Fibroblast of skin of back (primary cell): ENCODE measurements around the gene DDX10.
A peak's percentile ranks its signal among the peaks of the same experiment; 100 is the strongest.
"Not testable (repeated sequence)": the region's sequence is repeated elsewhere in the genome, so short reads cannot be mapped to it uniquely, and the experiment has no call there.

Experiments
- DNase-seq: peaks from one replicate; pipeline ENCODE4 v3.0.0-alpha.2; 2013

Gene DDX10

DNA sequence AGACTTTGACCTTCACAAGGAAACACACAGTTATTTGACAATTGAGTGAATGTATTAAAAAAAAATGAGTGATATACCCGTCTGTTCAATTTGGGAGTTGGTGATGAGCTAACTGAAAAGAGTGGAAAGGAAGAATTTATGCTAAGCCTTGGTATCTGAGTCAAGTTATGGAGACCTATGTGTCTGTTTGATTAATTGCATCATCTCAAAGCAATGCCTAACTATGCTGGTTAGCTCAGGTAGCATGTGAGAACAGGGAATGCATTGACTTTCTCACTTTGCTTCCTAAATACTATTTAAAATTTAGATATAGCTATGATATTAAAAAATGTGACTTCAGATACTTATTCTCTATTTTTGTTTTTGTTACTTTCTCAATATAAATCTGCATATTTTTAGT, 110.5 kb downstream of the DDX10 start:
- no peak for DNase-seq

DNA sequence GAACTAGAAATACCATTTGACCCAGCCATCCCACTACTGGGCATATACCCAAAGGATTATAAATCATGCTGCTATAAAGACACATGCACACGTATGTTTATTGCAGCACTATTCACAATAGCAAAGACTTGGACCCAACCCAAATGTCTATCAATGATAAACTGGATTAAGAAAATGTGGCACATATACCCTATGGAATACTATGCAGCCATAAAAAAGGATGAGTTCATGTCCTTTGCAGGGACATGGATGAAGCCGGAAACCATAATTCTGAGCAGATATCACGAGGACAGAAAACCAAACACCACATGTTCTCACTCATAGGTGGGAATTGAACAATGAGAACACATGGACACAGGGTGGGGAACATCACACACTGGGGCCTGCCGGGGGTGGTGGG, 114.3 kb downstream of the DDX10 start:
- not testable (repeated sequence) for DNase-seq

DNA sequence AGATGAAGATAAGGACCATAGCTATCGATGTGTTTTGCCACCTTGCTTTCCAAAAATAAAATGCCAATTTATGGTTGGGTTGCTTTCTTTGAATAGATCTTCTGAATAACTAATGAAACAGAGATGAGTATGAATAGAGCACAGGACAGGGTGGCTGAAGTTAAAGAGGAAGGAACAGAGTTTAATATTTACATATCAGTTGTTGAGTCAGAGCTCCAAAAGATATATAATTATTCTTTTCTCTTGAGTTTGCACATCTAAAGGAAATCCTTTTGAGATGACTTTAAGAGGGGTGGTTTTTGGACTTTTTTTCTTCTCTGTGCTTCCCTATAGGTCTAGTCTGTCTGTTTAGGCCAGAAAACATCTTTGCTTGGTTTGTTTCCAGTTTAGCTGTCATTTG, 115.2 kb downstream of the DDX10 start:
- DNase-seq = peak; percentile 9

DNA sequence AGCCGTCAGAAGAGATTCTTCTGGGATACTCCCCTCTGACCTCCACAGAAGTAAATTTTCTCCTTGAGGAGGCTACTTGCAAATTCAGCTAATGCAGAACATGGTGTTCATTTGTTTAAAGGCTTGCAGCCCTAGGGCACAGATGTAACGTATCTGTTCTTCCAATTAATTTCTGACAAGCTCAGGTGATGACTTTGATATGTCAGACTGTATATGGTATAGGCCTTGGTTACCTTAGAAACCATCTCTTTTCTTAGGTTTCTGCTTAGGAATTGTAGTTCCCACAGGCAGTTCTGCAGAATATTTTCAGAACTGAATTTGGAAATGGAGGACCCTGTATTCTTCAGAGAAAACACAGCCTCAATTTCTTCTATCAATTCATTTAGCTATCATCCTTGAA, 117.1 kb downstream of the DDX10 start:
- DNase-seq = no peak

DNA sequence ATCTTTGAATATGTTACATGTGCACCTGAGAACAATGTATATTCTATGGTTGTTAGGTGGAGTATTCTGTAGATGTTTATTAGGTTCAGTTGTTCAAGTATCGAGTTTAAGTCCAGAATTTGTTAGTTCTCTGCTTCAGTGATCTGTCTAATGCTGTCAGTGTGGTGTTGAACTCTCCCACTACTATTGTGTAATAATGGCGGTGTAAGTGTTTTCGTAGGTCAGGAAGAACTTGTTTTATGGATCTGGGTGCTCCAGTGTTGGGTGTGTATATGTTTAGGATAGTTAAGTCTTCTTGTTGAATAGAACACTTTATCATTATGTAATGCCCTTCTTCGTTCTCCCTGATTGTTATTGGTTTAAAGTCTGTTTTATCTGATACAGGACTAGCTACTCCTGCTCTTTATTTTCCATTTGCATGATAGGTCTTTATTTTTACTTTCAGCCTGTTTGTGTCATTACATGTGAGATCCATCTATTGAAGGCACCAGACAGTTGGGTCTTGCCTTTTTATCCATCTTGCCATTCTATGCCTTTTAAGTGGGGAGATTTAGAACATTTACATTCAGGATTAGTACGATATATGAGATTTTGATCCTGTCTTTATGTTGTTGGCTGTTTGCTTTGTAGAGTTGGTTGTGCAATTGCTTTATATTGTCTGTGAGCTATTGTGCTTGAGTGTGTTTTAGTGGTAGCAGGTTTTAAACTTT, 121.6 kb downstream of the DDX10 start:
- no peak for DNase-seq

DNA sequence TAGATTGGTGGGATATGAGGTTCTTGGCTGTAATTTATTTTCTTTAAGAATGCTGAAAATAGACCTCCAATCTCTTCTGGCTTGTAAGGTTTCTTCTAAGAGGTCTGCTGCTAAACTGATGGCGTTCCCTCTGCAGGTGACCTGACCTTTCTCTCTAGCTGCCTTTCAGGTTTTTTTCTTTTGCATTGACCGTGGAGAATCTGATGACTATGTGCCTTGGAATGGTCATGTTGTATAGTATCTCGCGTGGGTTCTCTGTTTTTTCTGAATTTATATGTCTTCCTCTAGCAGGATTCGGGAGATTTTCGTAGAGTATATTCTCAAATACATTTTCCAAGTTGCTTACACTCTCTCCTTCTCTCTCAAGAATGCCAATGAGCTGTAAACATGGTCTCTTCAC, 122.2 kb downstream of the DDX10 start:
- no peak for DNase-seq

DNA sequence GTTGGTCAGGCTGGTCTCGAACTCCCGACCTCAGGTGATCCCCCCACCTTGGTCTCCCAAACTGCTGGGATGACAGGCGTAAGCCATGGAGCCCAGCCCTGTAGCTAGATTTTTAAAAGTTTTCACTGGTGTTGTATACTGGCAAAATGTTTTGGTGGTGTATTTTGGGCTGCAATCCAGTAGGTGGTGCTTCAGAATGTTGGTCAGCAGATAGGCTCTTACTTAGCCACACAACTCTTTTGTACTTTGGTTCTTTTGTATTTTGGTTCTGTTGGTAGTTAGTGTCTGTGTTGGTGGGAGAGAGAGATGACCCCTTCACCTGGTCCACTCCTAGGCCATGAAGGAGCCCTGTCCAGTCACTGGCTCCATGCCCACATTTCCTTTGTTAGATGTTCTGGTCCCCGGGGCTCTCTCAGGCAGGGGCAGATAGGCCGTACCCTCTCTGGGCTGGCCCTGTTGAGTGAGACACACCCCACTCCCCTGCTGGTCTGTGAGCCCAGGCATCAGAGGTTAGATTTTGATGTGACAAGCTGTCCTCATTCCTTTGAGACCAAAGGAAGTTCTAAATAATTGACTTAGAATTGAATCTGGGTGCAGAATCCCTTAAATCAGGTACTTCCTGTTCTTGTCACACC, 123.8 kb downstream of the DDX10 start:
- peak; percentile 40 for DNase-seq

DNA sequence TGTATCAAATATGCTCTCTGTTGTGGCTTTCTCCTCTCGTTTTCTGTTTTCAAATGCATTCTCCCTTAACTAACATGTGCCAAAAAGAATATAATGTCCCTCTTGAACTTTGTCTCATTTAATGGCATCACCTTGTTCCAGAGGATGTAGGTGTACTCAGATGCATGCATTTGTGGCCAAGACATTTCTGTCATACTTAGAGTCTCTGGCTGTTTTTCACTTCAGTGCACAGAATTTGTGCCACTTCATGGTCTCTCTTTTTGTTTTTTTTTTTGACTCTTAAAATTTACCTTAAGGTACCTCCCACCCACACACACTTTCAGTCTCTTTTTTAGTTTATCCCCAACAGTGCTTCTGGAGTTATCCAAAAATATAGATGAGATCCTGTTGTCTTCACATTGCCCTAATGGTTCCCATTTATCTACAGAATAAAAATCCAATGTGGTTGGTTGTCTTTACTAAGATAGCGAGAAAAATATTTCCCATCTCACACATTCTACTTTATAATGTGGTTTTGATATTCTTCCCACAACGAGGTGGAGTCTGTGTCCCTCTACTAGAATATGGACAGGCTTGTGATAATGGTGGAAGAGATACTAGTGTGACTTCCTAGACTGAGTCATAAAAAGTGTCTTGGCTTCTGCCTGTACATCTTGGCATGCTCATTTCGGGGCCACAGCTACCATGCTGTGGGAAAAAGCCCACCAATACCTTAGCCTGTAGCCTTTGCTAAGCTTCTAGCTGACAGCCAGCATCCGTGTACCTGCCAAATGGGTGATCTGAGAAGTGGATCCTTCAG, 125.8 kb downstream of the DDX10 start:
- DNase-seq = no peak

DNA sequence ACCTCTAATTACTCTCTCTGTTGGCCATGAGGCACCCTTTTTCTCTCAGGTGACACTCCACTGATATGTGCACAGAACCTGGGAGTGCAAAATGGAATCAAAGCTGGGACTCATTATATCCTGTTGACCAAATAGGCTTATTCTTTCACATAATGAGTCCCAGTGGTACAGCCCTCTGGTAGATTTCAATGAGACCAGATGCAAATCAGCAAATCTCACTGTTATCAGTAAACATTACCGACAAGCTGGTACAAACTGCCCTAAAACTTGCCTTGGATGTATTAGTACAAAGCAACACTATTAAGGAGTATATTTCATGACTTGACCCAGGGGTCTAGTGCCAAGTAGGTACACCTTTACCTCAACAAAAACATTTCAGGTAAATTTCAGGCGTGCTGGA, 128.3 kb downstream of the DDX10 start:
- no peak for DNase-seq

DNA sequence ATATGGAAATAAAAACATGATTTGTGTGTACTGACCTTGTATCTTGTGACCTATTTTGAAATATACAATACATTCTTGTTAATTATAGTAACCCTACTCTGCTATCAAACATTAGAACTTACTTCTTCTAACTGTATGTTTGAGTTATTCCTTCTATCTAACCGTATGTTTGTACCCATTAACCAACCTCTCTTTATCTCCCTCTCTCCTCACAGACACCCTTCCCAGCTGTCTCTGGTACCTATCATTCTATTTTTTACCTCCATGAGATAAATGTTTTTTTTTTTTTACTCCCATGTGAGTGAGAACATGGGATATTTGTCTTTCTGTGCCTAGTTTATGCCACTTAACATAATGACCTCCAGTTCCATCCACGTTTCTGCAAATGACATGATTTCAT, 128.7 kb downstream of the DDX10 start:
- DNase-seq = no peak

DNA sequence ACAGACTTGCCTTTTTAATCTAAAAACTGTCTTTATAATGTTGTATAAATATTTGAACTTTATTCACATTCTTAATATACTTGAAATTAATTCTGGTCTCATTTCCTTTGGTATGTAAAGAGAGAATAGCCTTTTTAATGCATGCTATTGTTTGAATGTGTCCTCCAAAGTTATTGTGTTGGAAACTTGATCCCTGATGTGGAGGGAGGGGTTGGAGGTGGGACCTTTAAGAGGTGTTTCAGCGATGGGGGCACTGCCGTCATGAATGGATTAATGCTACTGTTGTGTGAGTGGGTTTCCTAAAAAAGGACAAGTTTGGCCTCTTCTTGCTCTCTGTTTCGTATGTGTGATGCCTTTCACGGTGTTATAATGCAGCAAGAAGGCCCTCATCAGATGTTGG, 131.7 kb downstream of the DDX10 start:
- DNase-seq = no peak

DNA sequence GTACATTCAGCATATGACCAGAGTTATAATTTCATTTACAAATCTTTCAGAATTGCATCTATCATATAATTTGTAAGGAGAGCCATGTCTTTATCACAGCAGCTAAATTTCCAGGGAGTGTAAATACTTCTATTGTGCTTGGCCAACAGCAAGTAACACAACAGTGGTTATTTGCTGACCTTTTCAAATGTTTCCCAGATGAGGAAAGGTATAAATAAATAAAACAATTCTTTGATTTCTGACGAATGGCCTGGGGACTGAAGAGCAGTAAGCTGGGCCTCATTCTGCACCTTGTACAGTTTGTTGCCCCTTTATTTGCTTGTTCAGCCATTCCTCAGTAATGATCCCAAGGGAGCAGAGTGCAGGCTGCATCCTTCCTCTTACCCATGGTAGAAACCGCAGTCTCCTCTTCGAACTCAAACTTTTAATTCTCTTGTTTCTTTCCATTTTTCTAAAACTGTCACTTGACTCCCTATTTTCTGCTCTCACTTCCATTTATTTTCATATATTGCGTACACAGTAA, 132.8 kb downstream of the DDX10 start:
- DNase-seq = no peak

DNA sequence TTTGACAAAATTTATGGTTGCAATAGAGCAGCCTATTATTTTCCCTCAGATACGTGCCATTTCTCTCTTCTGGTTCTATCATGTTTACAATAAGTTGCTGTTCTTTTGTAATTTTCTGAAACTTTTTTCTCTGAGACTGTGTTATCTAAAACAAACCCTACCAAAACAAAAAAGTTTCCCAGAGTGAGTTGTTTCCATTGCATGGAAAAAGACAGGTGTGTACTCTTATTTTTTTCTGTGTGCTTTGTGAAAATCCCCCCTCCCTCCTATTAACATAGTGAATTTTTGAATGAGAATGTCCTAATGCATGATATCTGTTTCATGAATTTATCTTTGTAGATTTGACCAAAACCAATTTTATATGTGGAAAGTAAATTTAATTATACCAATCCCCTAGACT, 137.6 kb downstream of the DDX10 start:
- no peak for DNase-seq

DNA sequence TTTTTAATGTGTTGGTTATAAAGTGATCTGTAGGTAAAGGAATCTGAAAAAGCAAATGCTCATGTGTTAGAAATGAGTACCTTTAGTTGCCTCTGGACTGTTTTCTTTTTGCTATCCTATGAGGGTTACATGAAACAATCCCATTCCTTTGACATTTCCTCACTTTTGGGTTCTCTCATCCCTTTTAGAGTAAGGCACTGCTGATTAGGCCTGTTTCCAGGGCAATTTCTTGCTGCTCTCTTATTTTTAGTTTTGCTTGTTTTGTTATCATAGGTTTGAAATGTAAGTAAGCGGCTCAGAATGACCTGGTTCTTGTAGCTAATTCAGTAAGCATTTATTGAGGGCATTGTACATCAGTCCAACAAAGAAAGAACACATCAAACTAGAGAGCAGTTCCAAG, 138.9 kb downstream of the DDX10 start:
- DNase-seq = peak; percentile 70

DNA sequence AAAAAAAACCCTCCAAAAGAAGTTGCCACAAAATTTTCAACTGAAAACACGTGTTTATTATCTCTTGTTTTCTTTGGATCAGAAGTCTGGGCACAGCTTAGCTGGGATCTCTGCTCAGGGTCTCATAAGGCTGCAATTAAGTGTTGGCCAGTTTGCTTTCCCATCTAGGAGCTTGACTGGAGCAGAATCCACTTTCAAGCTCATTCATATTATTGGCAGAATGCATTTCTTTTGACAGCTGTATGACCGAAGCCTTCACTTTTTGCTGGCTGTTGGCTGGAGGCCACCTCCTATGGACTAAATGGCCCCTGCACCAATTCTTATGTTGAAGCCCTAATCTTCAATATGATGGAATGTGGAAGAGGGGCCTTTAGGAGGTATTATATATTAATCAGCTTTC, 139.6 kb downstream of the DDX10 start:
- DNase-seq = no peak

DNA sequence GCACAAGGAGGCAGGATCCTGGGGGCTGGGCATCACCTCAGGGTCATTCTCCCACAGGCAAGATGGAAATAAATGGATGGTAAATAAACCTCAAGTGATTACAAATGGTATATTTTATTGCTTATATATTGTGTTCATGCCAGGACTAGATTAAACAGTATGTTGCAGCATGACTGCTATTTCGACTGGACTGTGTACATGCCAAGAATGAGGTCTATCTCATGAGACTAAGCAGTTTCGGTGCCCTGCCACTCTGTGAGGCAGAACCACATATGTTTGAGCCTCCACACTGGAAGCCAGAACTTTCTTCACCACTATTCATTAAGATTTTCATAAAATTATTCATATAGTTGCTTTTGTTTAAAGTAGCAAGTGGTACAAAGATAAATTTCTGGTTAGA, 140.2 kb downstream of the DDX10 start:
- no peak for DNase-seq

DNA sequence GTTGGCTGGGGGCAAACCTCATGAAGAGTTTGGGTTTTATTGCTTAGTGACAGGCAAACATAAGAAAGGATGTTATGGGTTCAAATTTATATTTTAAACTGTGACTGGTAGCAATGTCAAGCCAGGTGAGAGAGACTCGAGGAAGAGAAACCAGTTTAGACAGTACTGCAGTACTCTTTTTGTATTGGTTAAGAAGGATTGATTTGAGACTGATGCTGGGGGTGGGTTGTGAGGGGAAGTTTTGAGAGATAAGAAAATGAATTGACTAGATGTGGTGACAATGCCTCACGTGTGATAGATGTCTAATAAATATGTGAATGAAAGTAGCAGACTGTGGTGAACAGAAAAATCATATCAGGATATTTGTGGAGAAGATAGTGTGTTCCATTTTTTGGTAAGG, 142.4 kb downstream of the DDX10 start:
- DNase-seq = no peak

DNA sequence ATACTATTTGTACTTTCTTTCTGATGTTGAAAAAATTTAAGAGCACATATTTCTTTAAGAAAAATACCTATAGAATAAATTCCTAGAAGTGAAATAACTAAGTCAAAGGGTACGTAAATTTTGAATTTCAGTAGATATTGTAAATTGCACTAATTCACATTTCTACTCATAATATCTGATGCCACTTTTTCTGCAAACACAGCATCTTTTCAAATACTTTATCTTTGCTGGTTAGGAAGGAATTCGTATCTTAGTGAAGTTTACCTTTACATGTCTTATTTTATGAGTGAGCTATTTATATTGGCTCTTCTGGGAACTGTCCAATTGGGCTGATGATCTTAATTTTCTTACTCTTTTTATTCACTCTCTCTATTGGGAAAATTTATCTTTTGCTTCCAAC, 148.2 kb downstream of the DDX10 start:
- no peak for DNase-seq

DNA sequence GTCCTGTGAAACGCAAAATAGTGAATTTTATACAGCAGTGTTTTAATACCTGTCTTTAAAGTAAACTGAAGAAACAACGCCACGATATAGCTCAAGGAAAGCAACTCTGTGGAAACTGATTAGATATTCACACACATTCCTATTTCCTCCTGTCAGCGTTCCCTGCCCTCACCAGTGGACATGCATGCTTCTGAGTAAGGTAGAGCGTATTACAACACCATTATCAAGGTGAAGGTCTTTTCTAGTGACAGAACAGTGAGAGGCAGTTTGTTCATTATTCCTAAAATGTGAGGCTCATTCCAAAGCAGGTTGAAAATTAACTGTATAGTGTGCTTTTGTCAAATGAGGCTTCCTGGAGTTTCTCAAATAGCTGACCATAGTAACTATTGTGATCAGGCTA, 153.1 kb downstream of the DDX10 start:
- DNase-seq = no peak

DNA sequence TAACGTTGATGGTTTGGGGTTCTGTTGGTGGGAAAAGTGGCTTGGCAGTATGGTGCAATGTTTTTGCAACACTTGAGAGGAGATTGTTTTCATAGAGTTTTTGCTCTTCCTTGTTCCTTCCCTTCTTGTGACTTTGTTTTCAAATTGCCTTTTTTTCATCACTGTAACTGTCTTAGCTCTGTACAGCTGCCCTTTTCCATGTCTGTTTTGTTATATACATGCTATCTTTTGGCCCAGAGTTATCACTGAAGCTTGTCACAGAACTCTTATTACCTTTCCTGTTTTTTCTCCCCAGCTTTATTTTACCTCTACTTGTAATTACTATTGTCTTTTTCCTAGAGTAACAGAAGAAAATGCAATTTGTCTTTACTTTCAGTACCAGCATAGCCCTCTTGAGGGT, 154.1 kb downstream of the DDX10 start:
- DNase-seq = no peak

DNA sequence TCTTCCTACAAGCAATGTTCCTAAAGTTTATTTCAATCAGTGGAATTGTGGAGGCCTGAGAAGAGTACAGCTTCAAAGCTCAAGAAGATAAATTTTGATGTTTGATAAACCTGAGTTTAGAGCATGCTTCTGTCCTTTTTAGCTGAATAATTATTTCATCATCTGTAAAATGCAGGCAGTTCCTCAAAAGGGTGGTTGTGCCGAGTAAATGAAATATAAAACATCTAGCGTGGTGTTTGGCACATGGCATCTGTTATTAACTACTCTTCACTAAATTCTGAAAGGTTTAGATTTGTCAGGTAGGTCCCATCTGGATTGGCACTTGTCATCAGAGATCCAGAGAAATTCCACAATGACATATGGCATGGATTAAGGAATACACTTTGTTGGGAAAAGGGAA, 155.1 kb downstream of the DDX10 start:
- DNase-seq = no peak

DNA sequence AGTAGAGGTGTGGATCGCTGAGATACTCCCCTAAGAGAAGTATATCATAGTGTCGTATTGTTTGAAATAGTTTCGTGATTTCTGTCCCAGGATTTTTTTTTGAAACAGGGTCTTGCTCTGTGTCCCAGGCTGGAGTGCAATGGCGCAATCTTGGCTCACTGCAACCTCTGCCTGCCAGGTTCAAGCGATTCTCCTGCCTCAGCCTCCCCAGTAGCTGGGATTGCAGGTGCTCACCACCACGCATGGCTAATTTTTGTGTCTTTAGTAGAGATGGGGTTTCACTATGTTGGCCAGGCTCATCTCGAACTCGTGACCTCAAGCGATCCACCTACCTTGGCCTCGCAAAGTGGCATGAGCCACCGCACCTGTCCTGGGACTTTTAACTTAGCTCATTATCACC, 159.1 kb downstream of the DDX10 start:
- DNase-seq = not testable (repeated sequence)

DNA sequence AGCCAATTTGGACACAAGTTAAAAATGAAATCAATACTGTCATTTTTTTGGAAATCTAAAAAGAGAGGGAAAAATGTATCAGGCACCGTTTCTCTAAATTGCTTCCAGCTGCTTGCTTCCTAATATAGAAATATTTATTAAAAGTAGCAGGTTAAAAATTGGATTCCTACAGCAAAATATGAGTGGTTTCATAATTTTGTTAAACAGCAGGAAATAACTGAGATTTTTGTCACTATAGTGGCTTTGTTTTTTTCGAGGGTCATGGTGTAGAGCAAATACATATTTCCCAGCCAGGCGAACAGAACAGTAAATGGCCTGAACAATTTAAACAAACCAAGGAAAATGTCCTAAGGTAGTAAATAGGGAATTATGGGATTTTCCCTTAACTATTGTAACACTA, 159.7 kb downstream of the DDX10 start:
- DNase-seq = peak; percentile 46

DNA sequence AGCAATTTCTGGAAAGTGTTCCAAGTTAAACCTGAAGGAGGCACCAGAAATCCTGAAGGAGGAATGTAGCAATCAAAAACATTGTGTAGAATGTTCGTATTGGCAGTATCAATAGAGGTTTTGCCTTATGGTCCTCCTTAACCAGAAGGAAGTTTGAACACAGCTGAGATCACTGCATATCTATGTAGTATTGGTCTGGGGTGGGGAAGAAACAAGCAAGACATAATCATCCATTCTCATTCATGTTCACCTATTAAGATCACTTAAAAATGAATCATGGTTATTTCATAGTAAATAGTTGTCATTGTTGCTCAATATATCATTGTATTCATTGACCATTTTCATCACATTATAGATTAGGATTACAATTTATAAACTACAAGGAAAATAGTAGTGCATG, 160.5 kb downstream of the DDX10 start:
- no peak for DNase-seq
